HG03439 (cell line): ENCODE measurements around the gene KPNA3.
"Not testable (repeated sequence)": the region's sequence is repeated elsewhere in the genome, so short reads cannot be mapped to it uniquely, and the experiment has no call there.

Experiments used
- ATAC-seq: cut with Tn5 transposase; IDR thresholded peaks from one replicate; pipeline ENCODE4 v1.9.1; 2021; ENCODE audit warnings: mild to moderate bottlenecking, moderate library complexity; ENCODE audit not compliant: unreplicated experiment

The KPNA3 gene

GRCh38 chr13:49810567-49811526, 18.4 kb upstream of the KPNA3 start:
- ATAC-seq, result no peak

GRCh38 chr13:49807681-49808080, 15.2 kb upstream of the KPNA3 start:
- ATAC-seq, result no peak

GRCh38 chr13:49806126-49806536, 13.6 kb upstream of the KPNA3 start:
- no peak for ATAC-seq

GRCh38 chr13:49803047-49803446, 10.6 kb upstream of the KPNA3 start:
- ATAC-seq, result not testable (repeated sequence)

GRCh38 chr13:49802426-49802825, 9.9 kb upstream of the KPNA3 start:
- no peak for ATAC-seq

- ATAC-seq, result peak; percentile 32
These were observed 552 bp downstream of the KPNA3 start for GRCh38 chr13:49791711-49792549.

GRCh38 chr13:49791315-49791710, 1.2 kb downstream of the KPNA3 start:
- ATAC-seq, result no peak

- no peak for ATAC-seq
These were observed 2.5 kb downstream of the KPNA3 start for GRCh38 chr13:49789968-49790367.

GRCh38 chr13:49786401-49787008, 6.0 kb downstream of the KPNA3 start:
- no peak for ATAC-seq

- ATAC-seq, result no peak
These were observed 7.5 kb downstream of the KPNA3 start for GRCh38 chr13:49784886-49785570.

- ATAC-seq, result no peak
These were observed 8.6 kb downstream of the KPNA3 start for GRCh38 chr13:49783865-49784264.

GRCh38 chr13:49782784-49783183, 9.7 kb downstream of the KPNA3 start:
- ATAC-seq, result no peak

GRCh38 chr13:49781806-49782205, 10.7 kb downstream of the KPNA3 start:
- ATAC-seq, result no peak

GRCh38 chr13:49779721-49780120, 12.8 kb downstream of the KPNA3 start:
- ATAC-seq, result no peak

GRCh38 chr13:49777746-49778614, 14.5 kb downstream of the KPNA3 start:
- ATAC-seq, result no peak

GRCh38 chr13:49776871-49777270, 15.6 kb downstream of the KPNA3 start:
- no peak for ATAC-seq

GRCh38 chr13:49774376-49775005, 18.0 kb downstream of the KPNA3 start:
- no peak for ATAC-seq

GRCh38 chr13:49772828-49773227, 19.7 kb downstream of the KPNA3 start:
- no peak for ATAC-seq

GRCh38 chr13:49761811-49762210, 30.7 kb downstream of the KPNA3 start:
- not testable (repeated sequence) for ATAC-seq
